ENCODE results near the gene PDSS2. TPM values are rescaled to one million over a fixed set of nuclear protein-coding genes. Genes with fewer than 3 reads are reported as not detected.

PDSS2 gene
- total RNA-seq (22.6 TPM), polyA plus RNA-seq (11.1 TPM)

- under 1% methylated on average over 46 of the region's 46 CpGs for WGBS
- peak within 1 kb of the TSS; percentile 94 for H3K27ac ChIP-seq (ENCODE audit: low read depth)
- peak; percentile 95 for DNase-seq (ENCODE audit: extremely low spot score)
- no peaks in the 10 kb centered on the region for H3K4me1 ChIP-seq (ENCODE audit: insufficient read depth)
- peak within 1 kb of the TSS; percentile 87 for H3K4me3 ChIP-seq (ENCODE audit: low read depth, low read length)
- H3K36me3 ChIP-seq (ENCODE audit: insufficient read depth): no peaks in the 10 kb centered on the region
Measured at GRCh38 chr6:107459283-107460082, at the start of gene PDSS2. TSS of gene PDSS2 (minus strand) at chr6:107459564. CDS start at chr6:107459285, 279 bp downstream.

GRCh38 chr6:107506145-107506544 lies 46.8 kb upstream of the PDSS2 start:
- no peaks in the 10 kb centered on the region for H3K36me3 ChIP-seq (ENCODE audit: insufficient read depth)
- H3K4me3 ChIP-seq (ENCODE audit: low read depth, low read length): no peak overlapping the region
- no peak overlapping the region for H3K27ac ChIP-seq (ENCODE audit: low read depth)
- 93% methylated on average over 1 of the region's 1 CpG for WGBS
- DNase-seq (ENCODE audit: extremely low spot score): no peak
- H3K4me1 ChIP-seq (ENCODE audit: insufficient read depth): no peaks in the 10 kb centered on the region

- DNase-seq (ENCODE audit: extremely low spot score): no peak
- H3K36me3 ChIP-seq (ENCODE audit: insufficient read depth): no peaks in the 10 kb centered on the region
- H3K4me1 ChIP-seq (ENCODE audit: insufficient read depth): no peaks in the 10 kb centered on the region
- WGBS: 82% methylated on average over 4 of the region's 4 CpGs
- no peak overlapping the region for H3K4me3 ChIP-seq (ENCODE audit: low read depth, low read length)
- no peak overlapping the region for H3K27ac ChIP-seq (ENCODE audit: low read depth)
Measured at GRCh38 chr6:107504270-107505026, 45.1 kb upstream of the PDSS2 start.

GRCh38 chr6:107496892-107497684 lies 37.7 kb upstream of the PDSS2 start:
- Histone ChIP-seq H3K4me3 (ENCODE audit: low read depth, low read length) (no peak overlapping the region), H3K36me3 (ENCODE audit: insufficient read depth) (no peaks in the 10 kb centered on the region), H3K4me1 (ENCODE audit: insufficient read depth) (no peaks in the 10 kb centered on the region), H3K27ac (ENCODE audit: low read depth) (no peak overlapping the region)
- no peak for DNase-seq (ENCODE audit: extremely low spot score)
- 85% methylated on average over 1 of the region's 1 CpG for WGBS

GRCh38 chr6:107495971-107496370 lies 36.6 kb upstream of the PDSS2 start:
- Histone ChIP-seq H3K4me1 (ENCODE audit: insufficient read depth) (no peaks in the 10 kb centered on the region), H3K27ac (ENCODE audit: low read depth) (no peak overlapping the region), H3K4me3 (ENCODE audit: low read depth, low read length) (no peak overlapping the region), H3K36me3 (ENCODE audit: insufficient read depth) (no peaks in the 10 kb centered on the region)
- no peak for DNase-seq (ENCODE audit: extremely low spot score)
- WGBS: 22% methylated on average over 2 of the region's 2 CpGs

- Histone ChIP-seq H3K4me1 (ENCODE audit: insufficient read depth) (no peaks in the 10 kb centered on the region), H3K4me3 (ENCODE audit: low read depth, low read length) (peak overlapping the region; percentile 18), H3K27ac (ENCODE audit: low read depth) (no peak overlapping the region), H3K36me3 (ENCODE audit: insufficient read depth) (no peaks in the 10 kb centered on the region)
- DNase-seq (ENCODE audit: extremely low spot score): no peak
- WGBS: 6% methylated on average over 7 of the region's 7 CpGs
Measured at GRCh38 chr6:107495196-107495643, 35.9 kb upstream of the PDSS2 start.

GRCh38 chr6:107493158-107494057 lies 34.0 kb upstream of the PDSS2 start:
- WGBS: 24% methylated on average over 12 of the region's 12 CpGs
- H3K4me1 ChIP-seq (ENCODE audit: insufficient read depth): no peaks in the 10 kb centered on the region
- no peak for DNase-seq (ENCODE audit: extremely low spot score)

GRCh38 chr6:107491760-107492660 lies 32.6 kb upstream of the PDSS2 start:
- no peak for DNase-seq (ENCODE audit: extremely low spot score)
- Histone ChIP-seq H3K4me3 (ENCODE audit: low read depth, low read length) (peak overlapping the region; percentile 85), H3K27ac (ENCODE audit: low read depth) (no peak overlapping the region), H3K4me1 (ENCODE audit: insufficient read depth) (no peaks in the 10 kb centered on the region), H3K36me3 (ENCODE audit: insufficient read depth) (no peaks in the 10 kb centered on the region)
- 26% methylated on average over 14 of the region's 14 CpGs for WGBS

More at GRCh38 chr6:107493158-107494057, 34.0 kb upstream of the PDSS2 start:
- H3K4me3 ChIP-seq (ENCODE audit: low read depth, low read length): peak overlapping the region; percentile 21
- H3K36me3 ChIP-seq (ENCODE audit: insufficient read depth): no peaks in the 10 kb centered on the region
- H3K27ac ChIP-seq (ENCODE audit: low read depth): no peak overlapping the region

- no peak for DNase-seq (ENCODE audit: extremely low spot score)
- peak overlapping the region; percentile 85 for H3K4me3 ChIP-seq (ENCODE audit: low read depth, low read length)
- no peaks in the 10 kb centered on the region for H3K4me1 ChIP-seq (ENCODE audit: insufficient read depth)
- no peaks in the 10 kb centered on the region for H3K36me3 ChIP-seq (ENCODE audit: insufficient read depth)
- peak overlapping the region; percentile 76 for H3K27ac ChIP-seq (ENCODE audit: low read depth)
- 1% methylated on average over 38 of the region's 38 CpGs for WGBS
Measured at GRCh38 chr6:107491138-107491609, 31.8 kb upstream of the PDSS2 start.

- Histone ChIP-seq H3K27ac (ENCODE audit: low read depth) (peak overlapping the region; percentile 76), H3K36me3 (ENCODE audit: insufficient read depth) (no peaks in the 10 kb centered on the region), H3K4me1 (ENCODE audit: insufficient read depth) (no peaks in the 10 kb centered on the region), H3K4me3 (ENCODE audit: low read depth, low read length) (peak overlapping the region; percentile 85)
- DNase-seq (ENCODE audit: extremely low spot score): no peak
- WGBS: under 1% methylated on average over 30 of the region's 30 CpGs
Measured at GRCh38 chr6:107490566-107491137, 31.3 kb upstream of the PDSS2 start.

- H3K4me1 ChIP-seq (ENCODE audit: insufficient read depth): no peaks in the 10 kb centered on the region
- 1% methylated on average over 124 of the region's 130 CpGs for WGBS
- peak within 1 kb of the TSS; percentile 76 for H3K27ac ChIP-seq (ENCODE audit: low read depth)
- no peak for DNase-seq (ENCODE audit: extremely low spot score)
- H3K36me3 ChIP-seq (ENCODE audit: insufficient read depth): no peaks in the 10 kb centered on the region
- peak within 1 kb of the TSS; percentile 85 for H3K4me3 ChIP-seq (ENCODE audit: low read depth, low read length)
Measured at GRCh38 chr6:107489636-107490565, 30.5 kb upstream of the PDSS2 start, which contains the start of gene SOBP. TSS of gene SOBP (plus strand) at chr6:107490117. CDS start at chr6:107490617, 500 bp downstream.
